ENCODE measurements around the gene CALML4. TPM values are rescaled to one million over a fixed set of nuclear protein-coding genes. Genes with fewer than 3 reads are reported as not detected.
A peak's percentile ranks its signal among the peaks of the same experiment; 100 is the strongest.

CALML4 gene
- polyA plus RNA-seq, 1 donor (not counting 4 experiments of a cell fraction or from before 2014, with no cell fraction given), result 7.0 TPM

- Histone ChIP-seq H3K36me3 (ENCODE audit: control insufficient read depth in 2 of 2, extremely low read depth in 1 of 2, insufficient read depth in 2 of 2, low read length in 2 of 2) (peaks cover 23 to 24% of the 10 kb centered on the region in 2 experiments), H3K4me3 (ENCODE audit: control insufficient read depth in 2 of 3, extremely low read depth in 1 of 3, insufficient read depth in 2 of 3, low read depth in 1 of 3, low read length in 3 of 3) (no peak overlapping the region), H3K27me3 (ENCODE audit: control insufficient read depth, extremely low read depth, insufficient read depth, low read length) (no peaks in the 10 kb centered on the region), H3K9me1 (ENCODE audit: control insufficient read depth, extremely low read depth, insufficient read depth, low read length) (peaks cover 3% of the 10 kb centered on the region), H4K20me1 (ENCODE audit: control insufficient read depth, extremely low read depth, insufficient read depth, low read length) (no peaks in the 10 kb centered on the region), H3K9ac (ENCODE audit: control insufficient read depth, extremely low read depth, insufficient read depth, low read length) (no peak overlapping the region), H3K9me3 (ENCODE audit: control insufficient read depth, low read depth, low read length) (no peaks in the 10 kb centered on the region), H3K27ac (ENCODE audit: control insufficient read depth, insufficient read depth, low read length) (no peak overlapping the region), H2AFZ (ENCODE audit: control insufficient read depth, low read length) (no peak overlapping the region), H3K4me2 (ENCODE audit: control insufficient read depth, extremely low read depth, insufficient read depth, low read depth, low read length) (no peak overlapping the region), H3K79me2 (ENCODE audit: control insufficient read depth, insufficient read depth, low read length) (no peaks in the 10 kb centered on the region), H3K4me1 (ENCODE audit: control insufficient read depth, extremely low read depth, insufficient read depth, low read length) (peaks cover 10% of the 10 kb centered on the region)
- no peak for FAIRE-seq
- TF ChIP-seq CTCF (optimal IDR thresholded peaks at IDR 0.05 in 1 of 3, IDR thresholded peaks at IDR 0.05 in 1 of 3, conservative IDR thresholded peaks at IDR 0.05 in 1 of 3; ENCODE audit: extremely low read depth in 1 of 3, insufficient read depth in 2 of 3, low read length in 3 of 3) (no peak), EZH2 (IDR thresholded peaks at IDR 0.05; ENCODE audit: low read length) (no peak)
- dilution Hi-C loops (cut with MboI; ENCODE audit: extremely low pct_ligation_motif_present, low sequenced_read_pairs), result no loop called here
- no peak for DNase-seq (ENCODE audit: low read depth, low spot score)
Observed at GRCh38 chr15:68188647-68189046, 16.5 kb downstream of the CALML4 start.

- Histone ChIP-seq H2AFZ (ENCODE audit: control insufficient read depth, low read length) (peak overlapping the region; percentile 60), H3K9ac (ENCODE audit: control insufficient read depth, extremely low read depth, insufficient read depth, low read length) (peak overlapping the region; percentile 6), H3K27ac (ENCODE audit: control insufficient read depth, insufficient read depth, low read length) (peak overlapping the region; percentile 15), H3K9me3 (ENCODE audit: control insufficient read depth, low read depth, low read length) (no peaks in the 10 kb centered on the region), H3K36me3 (ENCODE audit: control insufficient read depth in 2 of 2, extremely low read depth in 1 of 2, insufficient read depth in 2 of 2, low read length in 2 of 2) (peaks cover 18 to 31% of the 10 kb centered on the region in 2 experiments), H3K4me2 (ENCODE audit: control insufficient read depth, extremely low read depth, insufficient read depth, low read depth, low read length) (peak overlapping the region; percentile 37), H3K4me1 (ENCODE audit: control insufficient read depth, extremely low read depth, insufficient read depth, low read length) (peaks cover 10% of the 10 kb centered on the region), H3K27me3 (ENCODE audit: control insufficient read depth, extremely low read depth, insufficient read depth, low read length) (no peaks in the 10 kb centered on the region), H3K9me1 (ENCODE audit: control insufficient read depth, extremely low read depth, insufficient read depth, low read length) (peaks cover 3% of the 10 kb centered on the region), H4K20me1 (ENCODE audit: control insufficient read depth, extremely low read depth, insufficient read depth, low read length) (no peaks in the 10 kb centered on the region), H3K4me3 (ENCODE audit: control insufficient read depth in 2 of 3, extremely low read depth in 1 of 3, insufficient read depth in 2 of 3, low read depth in 1 of 3, low read length in 3 of 3) (peak overlapping the region in 1 of 3 experiments; percentile 22), H3K79me2 (ENCODE audit: control insufficient read depth, insufficient read depth, low read length) (no peaks in the 10 kb centered on the region)
- DNase-seq (ENCODE audit: low read depth, low spot score), result no peak
- TF ChIP-seq EZH2 (IDR thresholded peaks at IDR 0.05; ENCODE audit: low read length), result no peak
- TF ChIP-seq CTCF (optimal IDR thresholded peaks at IDR 0.05 in 1 of 3, IDR thresholded peaks at IDR 0.05 in 1 of 3, conservative IDR thresholded peaks at IDR 0.05 in 1 of 3; ENCODE audit: extremely low read depth in 1 of 3, insufficient read depth in 2 of 3, low read length in 3 of 3), result no peak
- no peak for FAIRE-seq
- dilution Hi-C loops (cut with MboI; ENCODE audit: extremely low pct_ligation_motif_present, low sequenced_read_pairs), result no loop called here
Observed at GRCh38 chr15:68187559-68187958, 17.6 kb downstream of the CALML4 start.

Data from keratinocyte (primary cell).